Liver (tissue), 9 donors: Measurements from ENCODE around the gene FABP1. TPM values are rescaled to one million over a fixed set of nuclear protein-coding genes. Genes with fewer than 3 reads are reported as not detected.

Experiments used
- DNase-seq: peaks from one replicate; pipeline ENCODE4 v3.0.0-alpha.2; 2017; ENCODE audit warnings: low spot score
- H3K27ac ChIP-seq, 2 donors: one replicate each; pipeline ENCODE4 v1.7.0; 2013; ENCODE audit warnings: inconsistent platforms in 2 of 2, low read length in 2 of 2, control low read depth in 1 of 2, low read depth in 1 of 2, mild to moderate bottlenecking in 1 of 2
- H3K27me3 ChIP-seq, 4 donors: one replicate each; pipeline versions ENCODE4 v1.6.1 to v1.7.0; 2013; ENCODE audit warnings: low read length in 3 of 4, inconsistent platforms in 1 of 4, mild to moderate bottlenecking in 1 of 4, moderate library complexity in 1 of 4; ENCODE audit not compliant: control insufficient read depth in 4 of 4, insufficient read depth in 4 of 4
- H3K36me3 ChIP-seq, 4 donors: one replicate each; pipeline versions ENCODE4 v1.6.1 to v1.7.0; 2013; ENCODE audit warnings: low read length in 3 of 4, mild to moderate bottlenecking in 3 of 4, low read depth in 1 of 4, moderate library complexity in 1 of 4; ENCODE audit not compliant: control insufficient read depth in 4 of 4, insufficient read depth in 3 of 4
- H3K4me1 ChIP-seq, 4 donors: one replicate each; pipeline versions ENCODE4 v1.6.1 to v1.7.0; 2013; ENCODE audit warnings: low read length in 3 of 4, mild to moderate bottlenecking in 3 of 4, moderate library complexity in 1 of 4; ENCODE audit not compliant: control insufficient read depth in 4 of 4, insufficient read depth in 4 of 4
- H3K4me3 ChIP-seq, 3 donors: one replicate each; pipeline versions ENCODE4 v1.6.1 to v1.7.0; 2013; ENCODE audit warnings: low read length in 3 of 3, control low read depth in 1 of 3, low read depth in 1 of 3, mild to moderate bottlenecking in 1 of 3
- H3K9ac ChIP-seq, 2 donors: one replicate each; pipeline ENCODE4 v1.7.0; 2013; ENCODE audit warnings: low read length in 2 of 2, mild to moderate bottlenecking in 2 of 2, moderate library complexity in 2 of 2, control low read depth in 1 of 2, low read depth in 1 of 2
- H3K9me3 ChIP-seq, 4 donors: one replicate each; pipeline versions ENCODE4 v1.6.1 to v1.7.0; 2013; ENCODE audit warnings: low read length in 3 of 4; ENCODE audit not compliant: control insufficient read depth in 4 of 4
- ATF3 ChIP-seq: IDR thresholded peaks from 2 replicates; pipeline ENCODE4 v1.6.1; 2016; ENCODE audit warnings: antibody characterized with exemption
- EGR1 ChIP-seq, 2 donors: IDR thresholded peaks; 2 replicates each; pipeline ENCODE4 v1.6.1; 2016 to 2018; ENCODE audit warnings: antibody characterized with exemption in 2 of 2, low read depth in 2 of 2
- FOXA1 ChIP-seq: IDR thresholded peaks from 2 replicates; pipeline ENCODE4 v1.6.1; 2016; ENCODE audit warnings: antibody characterized with exemption
- FOXA2 ChIP-seq: IDR thresholded peaks from 2 replicates; pipeline ENCODE4 v1.6.1; 2016; ENCODE audit warnings: antibody characterized with exemption
- GABPA ChIP-seq, 2 donors: IDR thresholded peaks in 1 of 2; conservative IDR thresholded peaks in 1 of 2; 2 replicates each; pipeline ENCODE4 v1.6.1; 2016; ENCODE audit warnings: antibody characterized with exemption in 2 of 2, mild to moderate bottlenecking in 1 of 2, moderate library complexity in 1 of 2
- HNF4A ChIP-seq, 2 donors: conservative IDR thresholded peaks; 2 replicates each; pipeline ENCODE4 v1.6.1; 2016; ENCODE audit warnings: antibody characterized with exemption in 2 of 2, mild to moderate bottlenecking in 2 of 2
- HNF4G ChIP-seq: IDR thresholded peaks from 2 replicates; pipeline ENCODE4 v1.6.1; 2016; ENCODE audit warnings: antibody characterized with exemption
- JUND ChIP-seq, 2 donors: IDR thresholded peaks; 2 replicates each; pipeline ENCODE4 v1.6.1; 2016; ENCODE audit warnings: antibody characterized with exemption in 2 of 2
- MAX ChIP-seq: IDR thresholded peaks from 2 replicates; pipeline ENCODE4 v1.6.1; 2016; ENCODE audit warnings: antibody characterized with exemption
- NR2F2 ChIP-seq: IDR thresholded peaks from 2 replicates; pipeline ENCODE4 v1.6.1; 2016; ENCODE audit warnings: antibody characterized with exemption
- RAD21 ChIP-seq, 2 donors: IDR thresholded peaks; 2 replicates each; pipeline ENCODE4 v1.6.1; 2016; ENCODE audit warnings: antibody characterized with exemption in 2 of 2, mild to moderate bottlenecking in 2 of 2
- RXRA ChIP-seq, 2 donors: IDR thresholded peaks; 2 replicates each; pipeline ENCODE4 v1.6.1; 2017 to 2018; ENCODE audit warnings: antibody characterized with exemption in 2 of 2, mild to moderate bottlenecking in 1 of 2
- SP1 ChIP-seq: IDR thresholded peaks from 2 replicates; pipeline ENCODE4 v1.6.1; 2018; ENCODE audit warnings: antibody characterized with exemption, mild to moderate bottlenecking
- TAF1 ChIP-seq: conservative IDR thresholded peaks from 2 replicates; pipeline ENCODE4 v1.6.1; 2016; ENCODE audit warnings: antibody characterized with exemption, mild to moderate bottlenecking
- YY1 ChIP-seq: IDR thresholded peaks from 2 replicates; pipeline ENCODE4 v1.6.1; 2016; ENCODE audit warnings: antibody characterized with exemption, mild to moderate bottlenecking
- WGBS: extraction: QIAGEN DNeasy Blood & Tissue Kit; methylation state at CpG from one replicate; pipeline ENCODE4 v1.1.7; 2013; 5-methylcytosine and 5-hydroxymethylcytosine counted together
- polyA plus RNA-seq, 2 donors: library from polyadenylated mRNA; stranded (reverse) in 1 of 2; unstranded in 1 of 2; fragments of 200-250 nt in 1 of 2; fragments of >200 nt in 1 of 2; fragmentation: Nextera tagmentation in 1 of 2; extraction: Ambion mirVana in 1 of 2; gene quantifications; one replicate each; pipeline versions ENCODE4 v1.2.1 to v1.2.3, GENCODE V29; 2013 to 2015
- total RNA-seq, 2 donors: library from RNA; depleted of rRNA; stranded (reverse); fragments of >200 nt; gene quantifications; one replicate each; pipeline ENCODE4 v1.2.3, GENCODE V29; 2014
- TF ChIP-seq, protein P1 (sequence below): IDR thresholded peaks from 2 replicates; pipeline ENCODE4 v1.6.1; 2016; ENCODE audit warnings: antibody characterized with exemption, mild to moderate bottlenecking
- TF ChIP-seq, protein P2 (sequence below): fragments of 150-350 bp; IDR thresholded peaks from 2 replicates; pipeline ENCODE4 v1.5.1; 2017; ENCODE audit warnings: improper control_type of control experiment, low read depth, low read length; ENCODE audit not compliant: missing input control
- donor health status: healthy.
- donor health status: healthy.
- donor health status: healthy.
- donor health status: healthy.
- donor health status: healthy.

The FABP1 gene
- total and polyA plus RNA-seq, 4 donors: 975 to 7,337 (median 2,306) TPM

GRCh38 chr2:88087763-88088162, 40.1 kb downstream of the FABP1 start:
- Histone ChIP-seq H3K27ac (no peak overlapping the region), H3K9me3 (no peaks in the 10 kb centered on the region), H3K4me3 (no peak overlapping the region), H3K9ac (no peak overlapping the region), H3K4me1 (no peaks in the 10 kb centered on the region), H3K36me3 (no peaks in the 10 kb centered on the region), H3K27me3 (no peaks in the 10 kb centered on the region)
- DNase-seq: no peak
- 93% methylated on average over 17 of the region's 17 CpGs for WGBS
- TF ChIP-seq NR2F2: no peak
- no peak for TF ChIP-seq GABPA (IDR thresholded peaks at IDR 0.05 in 1 of 2, conservative IDR thresholded peaks at IDR 0.05 in 1 of 2)
- no peak for TF ChIP-seq TAF1
- no peak for TF ChIP-seq SP1
- TF ChIP-seq ATF3: no peak
- no peak for TF ChIP-seq HNF4A (conservative IDR thresholded peaks at IDR 0.05)
- no peak for TF ChIP-seq RXRA (IDR thresholded peaks at IDR 0.05)
- TF ChIP-seq HNF4G: no peak
- no peak for TF ChIP-seq EGR1 (IDR thresholded peaks at IDR 0.05; ENCODE audit: low read depth in 2 of 2)

- Histone ChIP-seq H3K4me1 (no peaks in the 10 kb centered on the region), H3K36me3 (no peaks in the 10 kb centered on the region), H3K4me3 (no peak overlapping the region), H3K27me3 (no peaks in the 10 kb centered on the region), H3K9ac (no peak overlapping the region), H3K27ac (no peak overlapping the region), H3K9me3 (no peaks in the 10 kb centered on the region)
- TF ChIP-seq ATF3 (no peak), RXRA (IDR thresholded peaks at IDR 0.05) (no peak), NR2F2 (no peak)
- WGBS: 95% methylated on average over 2 of the region's 2 CpGs
- DNase-seq: no peak
Measured at GRCh38 chr2:88087073-88087472, 40.8 kb downstream of the FABP1 start.

- Histone ChIP-seq H3K9ac (no peak overlapping the region), H3K4me1 (no peaks in the 10 kb centered on the region), H3K9me3 (no peaks in the 10 kb centered on the region), H3K36me3 (no peaks in the 10 kb centered on the region), H3K4me3 (no peak overlapping the region), H3K27ac (no peak overlapping the region), H3K27me3 (no peaks in the 10 kb centered on the region)
- no peak for DNase-seq
- WGBS: 89% methylated on average over 9 of the region's 9 CpGs
- TF ChIP-seq HNF4A (conservative IDR thresholded peaks at IDR 0.05): no peak
- no peak for TF ChIP-seq JUND (IDR thresholded peaks at IDR 0.05)
- no peak for TF ChIP-seq RAD21 (IDR thresholded peaks at IDR 0.05)
- TF ChIP-seq, protein P1, sequence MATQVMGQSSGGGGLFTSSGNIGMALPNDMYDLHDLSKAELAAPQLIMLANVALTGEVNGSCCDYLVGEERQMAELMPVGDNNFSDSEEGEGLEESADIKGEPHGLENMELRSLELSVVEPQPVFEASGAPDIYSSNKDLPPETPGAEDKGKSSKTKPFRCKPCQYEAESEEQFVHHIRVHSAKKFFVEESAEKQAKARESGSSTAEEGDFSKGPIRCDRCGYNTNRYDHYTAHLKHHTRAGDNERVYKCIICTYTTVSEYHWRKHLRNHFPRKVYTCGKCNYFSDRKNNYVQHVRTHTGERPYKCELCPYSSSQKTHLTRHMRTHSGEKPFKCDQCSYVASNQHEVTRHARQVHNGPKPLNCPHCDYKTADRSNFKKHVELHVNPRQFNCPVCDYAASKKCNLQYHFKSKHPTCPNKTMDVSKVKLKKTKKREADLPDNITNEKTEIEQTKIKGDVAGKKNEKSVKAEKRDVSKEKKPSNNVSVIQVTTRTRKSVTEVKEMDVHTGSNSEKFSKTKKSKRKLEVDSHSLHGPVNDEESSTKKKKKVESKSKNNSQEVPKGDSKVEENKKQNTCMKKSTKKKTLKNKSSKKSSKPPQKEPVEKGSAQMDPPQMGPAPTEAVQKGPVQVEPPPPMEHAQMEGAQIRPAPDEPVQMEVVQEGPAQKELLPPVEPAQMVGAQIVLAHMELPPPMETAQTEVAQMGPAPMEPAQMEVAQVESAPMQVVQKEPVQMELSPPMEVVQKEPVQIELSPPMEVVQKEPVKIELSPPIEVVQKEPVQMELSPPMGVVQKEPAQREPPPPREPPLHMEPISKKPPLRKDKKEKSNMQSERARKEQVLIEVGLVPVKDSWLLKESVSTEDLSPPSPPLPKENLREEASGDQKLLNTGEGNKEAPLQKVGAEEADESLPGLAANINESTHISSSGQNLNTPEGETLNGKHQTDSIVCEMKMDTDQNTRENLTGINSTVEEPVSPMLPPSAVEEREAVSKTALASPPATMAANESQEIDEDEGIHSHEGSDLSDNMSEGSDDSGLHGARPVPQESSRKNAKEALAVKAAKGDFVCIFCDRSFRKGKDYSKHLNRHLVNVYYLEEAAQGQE: no peak
- no peak for TF ChIP-seq EGR1 (IDR thresholded peaks at IDR 0.05; ENCODE audit: low read depth in 2 of 2)
- no peak for TF ChIP-seq ATF3
- no peak for TF ChIP-seq FOXA1
- TF ChIP-seq YY1: no peak
- no peak for TF ChIP-seq MAX
- TF ChIP-seq HNF4G: no peak
- TF ChIP-seq TAF1: no peak
- TF ChIP-seq RXRA (IDR thresholded peaks at IDR 0.05): no peak
- TF ChIP-seq, protein P2, sequence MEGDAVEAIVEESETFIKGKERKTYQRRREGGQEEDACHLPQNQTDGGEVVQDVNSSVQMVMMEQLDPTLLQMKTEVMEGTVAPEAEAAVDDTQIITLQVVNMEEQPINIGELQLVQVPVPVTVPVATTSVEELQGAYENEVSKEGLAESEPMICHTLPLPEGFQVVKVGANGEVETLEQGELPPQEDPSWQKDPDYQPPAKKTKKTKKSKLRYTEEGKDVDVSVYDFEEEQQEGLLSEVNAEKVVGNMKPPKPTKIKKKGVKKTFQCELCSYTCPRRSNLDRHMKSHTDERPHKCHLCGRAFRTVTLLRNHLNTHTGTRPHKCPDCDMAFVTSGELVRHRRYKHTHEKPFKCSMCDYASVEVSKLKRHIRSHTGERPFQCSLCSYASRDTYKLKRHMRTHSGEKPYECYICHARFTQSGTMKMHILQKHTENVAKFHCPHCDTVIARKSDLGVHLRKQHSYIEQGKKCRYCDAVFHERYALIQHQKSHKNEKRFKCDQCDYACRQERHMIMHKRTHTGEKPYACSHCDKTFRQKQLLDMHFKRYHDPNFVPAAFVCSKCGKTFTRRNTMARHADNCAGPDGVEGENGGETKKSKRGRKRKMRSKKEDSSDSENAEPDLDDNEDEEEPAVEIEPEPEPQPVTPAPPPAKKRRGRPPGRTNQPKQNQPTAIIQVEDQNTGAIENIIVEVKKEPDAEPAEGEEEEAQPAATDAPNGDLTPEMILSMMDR: no peak
- TF ChIP-seq GABPA (IDR thresholded peaks at IDR 0.05 in 1 of 2, conservative IDR thresholded peaks at IDR 0.05 in 1 of 2): no peak
- no peak for TF ChIP-seq NR2F2
- no peak for TF ChIP-seq FOXA2
Measured at GRCh38 chr2:88086401-88086800, 41.5 kb downstream of the FABP1 start.
